GM12875 (cell line): ENCODE measurements around the gene TTC24.

Experiments used
- H3K4me3 ChIP-seq: one replicate; pipeline ENCODE4 v1.5.1; 2011; ENCODE audit warnings: low read depth, low read length, control low read depth
- CTCF ChIP-seq: IDR thresholded peaks from 2 replicates; pipeline ENCODE4 v1.5.1; 2011; ENCODE audit warnings: low read depth, mild to moderate bottlenecking, control low read depth, inconsistent platforms, low read length, moderate library complexity, borderline replicate concordance; ENCODE audit not compliant: insufficient read depth

Gene TTC24

GRCh38 chr1:156579472-156579871, at the start of gene TTC24:
Gene TTC24, plus strand, starts transcription at chr1:156579723. Its CDS starts 1,642 bp downstream, at chr1:156581365.
- no peak for TF ChIP-seq CTCF
- no peak within 1 kb of the TSS for H3K4me3 ChIP-seq

- no peak for TF ChIP-seq CTCF
- H3K4me3 ChIP-seq = no peak overlapping the region
These were observed 49.5 kb upstream of the TTC24 start for GRCh38 chr1:156530006-156530405.

- no peak for TF ChIP-seq CTCF
- H3K4me3 ChIP-seq = no peak overlapping the region
These were observed 47.1 kb upstream of the TTC24 start for GRCh38 chr1:156532374-156532773.

GRCh38 chr1:156533568-156534220, 45.8 kb upstream of the TTC24 start:
- no peak overlapping the region for H3K4me3 ChIP-seq
- no peak for TF ChIP-seq CTCF

- no peak overlapping the region for H3K4me3 ChIP-seq
- TF ChIP-seq CTCF = no peak
These were observed 45.0 kb upstream of the TTC24 start for GRCh38 chr1:156534424-156535060.

- no peak for TF ChIP-seq CTCF
- H3K4me3 ChIP-seq = no peak overlapping the region
These were observed 42.5 kb upstream of the TTC24 start for GRCh38 chr1:156537027-156537426.

- TF ChIP-seq CTCF = no peak
- no peak overlapping the region for H3K4me3 ChIP-seq
These were observed 40.6 kb upstream of the TTC24 start for GRCh38 chr1:156538711-156539440.
